Measurements from ENCODE around the gene INTS7.
"Not testable (repeated sequence)": the region's sequence is repeated elsewhere in the genome, so short reads cannot be mapped to it uniquely, and the experiment has no call there.

Gene INTS7

GRCh38 chr1:211944733-211945500 is 90.4 kb downstream of the INTS7 start:
- H3K4me3 ChIP-seq (replicated peaks in 1 of 2; ENCODE audit: low read depth in 2 of 2, low read length in 2 of 2), result no peak overlapping the region
- TF ChIP-seq, protein P1, sequence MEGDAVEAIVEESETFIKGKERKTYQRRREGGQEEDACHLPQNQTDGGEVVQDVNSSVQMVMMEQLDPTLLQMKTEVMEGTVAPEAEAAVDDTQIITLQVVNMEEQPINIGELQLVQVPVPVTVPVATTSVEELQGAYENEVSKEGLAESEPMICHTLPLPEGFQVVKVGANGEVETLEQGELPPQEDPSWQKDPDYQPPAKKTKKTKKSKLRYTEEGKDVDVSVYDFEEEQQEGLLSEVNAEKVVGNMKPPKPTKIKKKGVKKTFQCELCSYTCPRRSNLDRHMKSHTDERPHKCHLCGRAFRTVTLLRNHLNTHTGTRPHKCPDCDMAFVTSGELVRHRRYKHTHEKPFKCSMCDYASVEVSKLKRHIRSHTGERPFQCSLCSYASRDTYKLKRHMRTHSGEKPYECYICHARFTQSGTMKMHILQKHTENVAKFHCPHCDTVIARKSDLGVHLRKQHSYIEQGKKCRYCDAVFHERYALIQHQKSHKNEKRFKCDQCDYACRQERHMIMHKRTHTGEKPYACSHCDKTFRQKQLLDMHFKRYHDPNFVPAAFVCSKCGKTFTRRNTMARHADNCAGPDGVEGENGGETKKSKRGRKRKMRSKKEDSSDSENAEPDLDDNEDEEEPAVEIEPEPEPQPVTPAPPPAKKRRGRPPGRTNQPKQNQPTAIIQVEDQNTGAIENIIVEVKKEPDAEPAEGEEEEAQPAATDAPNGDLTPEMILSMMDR (IDR thresholded peaks at IDR 0.05; ENCODE audit: low read depth, low read length), result peak; percentile 36
- peak; percentile 33 to 55 for DNase-seq (ENCODE audit: low read depth in 2 of 2)

DNA sequence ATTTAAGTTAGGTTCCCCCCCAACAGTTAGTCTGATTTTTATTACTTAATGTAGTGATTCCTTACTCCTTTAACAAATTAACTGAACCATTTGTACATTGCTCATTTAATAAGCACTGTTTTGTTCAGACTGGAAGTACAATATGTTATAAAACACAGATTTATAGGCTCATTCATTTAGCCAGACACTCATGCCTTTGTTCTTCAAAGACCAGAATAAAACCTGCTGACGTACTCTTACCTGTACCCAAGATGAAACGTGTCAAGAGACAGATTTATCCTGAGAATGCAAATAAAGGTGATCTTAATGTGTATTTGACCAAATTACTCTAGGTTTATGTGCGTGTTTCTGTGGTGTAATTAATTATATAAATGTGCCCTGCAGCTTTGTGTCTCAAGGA is 92.8 kb downstream of the INTS7 start:
- no peak for DNase-seq (ENCODE audit: low read depth in 2 of 2)
- TF ChIP-seq, protein P1 (IDR thresholded peaks at IDR 0.05; ENCODE audit: low read depth, low read length), result no peak
- H3K4me3 ChIP-seq (replicated peaks in 1 of 2; ENCODE audit: low read depth in 2 of 2, low read length in 2 of 2), result no peak overlapping the region

DNA sequence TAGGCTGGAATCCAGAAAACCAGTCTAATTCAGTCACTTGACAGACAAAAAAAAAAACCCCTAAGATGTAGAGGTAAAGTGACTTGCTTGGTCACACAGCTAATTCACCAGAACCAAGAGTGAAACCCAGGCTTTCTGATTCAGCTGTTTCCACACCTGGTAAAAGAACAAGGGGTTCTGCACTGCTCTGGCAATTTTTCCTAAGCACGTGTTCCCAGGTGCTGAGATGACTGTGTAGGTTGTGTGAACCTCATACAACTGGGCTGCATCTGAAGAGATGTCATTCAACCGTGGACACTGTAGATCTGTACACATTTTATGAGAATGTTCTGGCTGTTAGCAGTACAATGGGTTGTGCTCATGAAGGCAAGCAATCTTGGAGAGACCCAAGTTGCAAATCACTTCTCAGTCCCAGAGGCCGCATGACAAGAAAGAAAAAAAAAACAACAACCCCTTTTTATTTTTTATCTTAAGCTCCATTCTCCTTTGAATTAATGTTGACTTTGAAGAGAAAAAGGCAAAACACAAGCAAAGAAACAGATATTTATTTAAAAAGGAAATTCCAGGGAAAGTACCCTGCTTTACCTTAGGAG is 95.4 kb downstream of the INTS7 start:
- TF ChIP-seq, protein P1 (IDR thresholded peaks at IDR 0.05; ENCODE audit: low read depth, low read length), result no peak
- DNase-seq (ENCODE audit: low read depth in 2 of 2), result no peak
- no peak overlapping the region for H3K4me3 ChIP-seq (replicated peaks in 1 of 2; ENCODE audit: low read depth in 2 of 2, low read length in 2 of 2)

DNA sequence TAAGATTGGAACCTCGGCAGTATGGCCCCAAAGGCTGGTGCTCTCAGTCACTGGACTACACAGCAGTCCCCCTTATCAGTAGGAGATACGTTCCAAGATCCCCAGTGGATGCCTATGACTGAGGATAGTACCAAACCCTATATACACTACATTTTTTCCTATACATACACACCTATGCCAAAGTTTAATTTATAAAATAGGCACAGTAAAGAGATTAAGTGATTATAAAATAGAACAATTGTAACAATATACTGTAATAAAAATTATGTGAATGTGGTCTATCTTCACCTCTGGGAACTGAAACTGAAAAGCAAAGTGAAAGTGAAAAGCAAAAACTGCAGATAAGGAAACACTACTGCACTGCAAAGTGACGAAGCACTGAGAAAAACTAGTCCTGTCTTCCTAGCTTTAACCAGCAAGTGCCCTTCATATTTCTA is 96.8 kb downstream of the INTS7 start:
- TF ChIP-seq, protein P1 (IDR thresholded peaks at IDR 0.05; ENCODE audit: low read depth, low read length), result no peak
- H3K4me3 ChIP-seq (replicated peaks in 1 of 2; ENCODE audit: low read depth in 2 of 2, low read length in 2 of 2), result no peak overlapping the region

DNA sequence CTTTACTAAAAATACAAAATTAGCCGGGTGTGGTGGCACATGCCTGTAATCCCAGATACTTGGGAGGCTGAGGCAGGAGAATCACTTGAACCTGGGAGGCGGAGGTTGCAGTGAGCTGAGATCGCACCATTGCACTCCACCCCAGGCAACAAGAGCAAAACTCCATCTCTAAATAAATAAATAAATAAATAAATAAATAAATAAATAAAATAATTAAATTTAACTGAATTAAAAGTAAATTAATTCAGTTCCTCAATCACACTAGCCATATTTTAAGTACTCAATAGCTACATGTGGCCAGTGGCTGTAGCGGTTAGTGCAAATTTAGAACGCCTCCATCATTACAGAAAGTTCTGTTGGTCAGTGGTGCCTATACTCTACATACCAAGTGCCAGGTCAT is 97.9 kb downstream of the INTS7 start:
- not testable (repeated sequence) for DNase-seq (ENCODE audit: low read depth in 2 of 2); H3K4me3 ChIP-seq (replicated peaks in 1 of 2; ENCODE audit: low read depth in 2 of 2, low read length in 2 of 2)

More for the DNA sequence above, 96.8 kb downstream of the INTS7 start:
- DNase-seq (ENCODE audit: low read depth in 2 of 2), result peak in 1 of 2 donors; percentile 42

GRCh38 chr1:211935448-211935970 is 99.8 kb downstream of the INTS7 start:
- TF ChIP-seq, protein P1 (IDR thresholded peaks at IDR 0.05; ENCODE audit: low read depth, low read length), result no peak
- H3K4me3 ChIP-seq (replicated peaks in 1 of 2; ENCODE audit: low read depth in 2 of 2, low read length in 2 of 2), result no peak overlapping the region
- no peak for DNase-seq (ENCODE audit: low read depth in 2 of 2)

DNA sequence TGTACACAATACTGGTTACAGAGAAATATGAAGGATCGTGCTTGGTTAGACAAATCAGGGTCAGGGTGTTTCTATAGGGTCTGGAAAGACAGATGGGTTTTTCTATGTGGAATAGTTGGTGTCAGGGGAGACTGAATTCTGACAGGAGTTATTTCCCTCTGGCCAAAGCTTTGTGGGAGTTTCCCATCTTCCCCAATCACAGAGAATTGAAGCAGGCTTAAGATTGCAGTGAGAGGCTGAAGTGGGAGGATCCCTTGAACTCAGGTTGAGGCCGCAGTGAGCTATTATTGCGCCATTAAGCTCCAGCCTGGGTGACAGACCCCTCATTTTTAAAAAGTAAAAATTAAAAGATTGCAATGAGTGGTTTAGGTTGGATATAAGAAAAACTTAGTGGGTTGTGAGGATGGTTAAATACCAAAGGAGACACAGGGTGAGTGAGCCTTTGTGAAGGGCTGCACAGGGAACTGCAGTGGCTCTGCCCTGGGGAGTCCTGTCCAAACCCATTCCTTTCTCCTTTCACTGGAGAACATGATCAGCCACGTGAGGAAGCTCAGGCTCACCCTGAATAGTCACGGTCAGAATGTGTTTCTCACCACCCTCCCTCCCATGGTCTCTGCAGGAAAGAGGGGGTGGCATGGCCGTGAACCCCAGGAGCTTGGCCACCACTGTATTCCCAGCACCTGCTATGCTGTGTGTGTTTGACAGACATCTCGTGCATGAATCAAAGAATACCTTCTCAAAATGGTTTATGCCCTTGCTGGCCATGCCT is 101.2 kb downstream of the INTS7 start:
- H3K4me3 ChIP-seq (replicated peaks in 1 of 2; ENCODE audit: low read depth in 2 of 2, low read length in 2 of 2), result no peak overlapping the region
- no peak for DNase-seq (ENCODE audit: low read depth in 2 of 2)
- TF ChIP-seq, protein P1 (IDR thresholded peaks at IDR 0.05; ENCODE audit: low read depth, low read length), result no peak
